ENCODE results near the gene NANS.

GRCh38 chr9:98107926-98108325 lies 51.4 kb downstream of the NANS start:
- TF ChIP-seq ZC3H10 (CRISPR knock-in tag; IDR thresholded peaks at IDR 0.05) (no peak), POU6F1 (CRISPR knock-in tag; IDR thresholded peaks at IDR 0.05; ENCODE audit: borderline replicate concordance, low read depth) (no peak), OSR1 (CRISPR knock-in tag; IDR thresholded peaks at IDR 0.05) (no peak), SNAI2 (CRISPR knock-in tag; IDR thresholded peaks at IDR 0.05) (no peak), GLIS3 (CRISPR knock-in tag; IDR thresholded peaks at IDR 0.05) (no peak), ZNF70 (CRISPR knock-in tag; IDR thresholded peaks at IDR 0.05) (no peak), PATZ1 (CRISPR knock-in tag; IDR thresholded peaks at IDR 0.05; ENCODE audit: borderline replicate concordance) (no peak), TSHZ2 (CRISPR knock-in tag; IDR thresholded peaks at IDR 0.05) (no peak), TOX (CRISPR knock-in tag; IDR thresholded peaks at IDR 0.05; ENCODE audit: borderline replicate concordance) (no peak), CSRNP3 (CRISPR knock-in tag; IDR thresholded peaks at IDR 0.05) (no peak)
